ENCODE measurements around the gene LGSN.

DNA sequence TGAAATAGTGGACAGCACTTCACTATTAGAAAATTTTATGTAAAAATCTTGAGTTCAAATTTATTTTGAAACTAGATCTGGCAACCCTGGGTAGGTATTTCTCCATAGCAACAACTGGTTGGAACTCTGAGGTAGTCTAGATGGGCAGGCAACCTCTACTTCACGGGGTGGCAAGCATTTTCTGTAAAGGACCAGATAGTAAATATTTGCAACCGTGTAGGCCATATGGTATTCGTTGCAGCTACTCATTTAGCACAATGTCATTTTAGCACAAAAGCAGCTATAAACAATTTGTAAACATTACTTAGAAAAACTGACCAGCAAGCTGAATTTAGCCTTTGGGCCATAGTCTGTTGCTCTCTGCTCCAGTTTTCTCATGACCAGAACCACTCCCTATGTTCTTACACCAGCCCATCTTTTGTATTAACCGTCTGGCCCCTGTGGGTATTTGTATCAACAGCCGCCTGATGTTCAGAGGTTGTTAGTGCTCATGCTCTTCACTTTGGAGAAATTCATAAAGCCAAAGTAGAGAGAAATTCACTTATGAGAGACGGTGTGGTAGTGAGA is 29.2 kb downstream of the LGSN start:
- TF ChIP-seq, protein P1, sequence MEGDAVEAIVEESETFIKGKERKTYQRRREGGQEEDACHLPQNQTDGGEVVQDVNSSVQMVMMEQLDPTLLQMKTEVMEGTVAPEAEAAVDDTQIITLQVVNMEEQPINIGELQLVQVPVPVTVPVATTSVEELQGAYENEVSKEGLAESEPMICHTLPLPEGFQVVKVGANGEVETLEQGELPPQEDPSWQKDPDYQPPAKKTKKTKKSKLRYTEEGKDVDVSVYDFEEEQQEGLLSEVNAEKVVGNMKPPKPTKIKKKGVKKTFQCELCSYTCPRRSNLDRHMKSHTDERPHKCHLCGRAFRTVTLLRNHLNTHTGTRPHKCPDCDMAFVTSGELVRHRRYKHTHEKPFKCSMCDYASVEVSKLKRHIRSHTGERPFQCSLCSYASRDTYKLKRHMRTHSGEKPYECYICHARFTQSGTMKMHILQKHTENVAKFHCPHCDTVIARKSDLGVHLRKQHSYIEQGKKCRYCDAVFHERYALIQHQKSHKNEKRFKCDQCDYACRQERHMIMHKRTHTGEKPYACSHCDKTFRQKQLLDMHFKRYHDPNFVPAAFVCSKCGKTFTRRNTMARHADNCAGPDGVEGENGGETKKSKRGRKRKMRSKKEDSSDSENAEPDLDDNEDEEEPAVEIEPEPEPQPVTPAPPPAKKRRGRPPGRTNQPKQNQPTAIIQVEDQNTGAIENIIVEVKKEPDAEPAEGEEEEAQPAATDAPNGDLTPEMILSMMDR (IDR thresholded peaks at IDR 0.05 in 4 of 5, conservative IDR thresholded peaks at IDR 0.05 in 1 of 5): no peak
- no peak for TF ChIP-seq POLR2A (IDR thresholded peaks at IDR 0.05)

Data from gastrocnemius medialis (tissue), 4 donors.